Thyroid gland (tissue), 4 donors: ENCODE data around the gene RPS6KA1.

Experiments used
- CTCF ChIP-seq, 6 experiments: fragments of 200-600 bp in 3 of 6; fragments of 450-650 bp in 3 of 6; sonication (generic) in 3 of 6; IDR thresholded peaks; one replicate each; pipeline ENCODE4 v1.5.1; 2016 to 2019; ENCODE audit warnings: antibody characterized with exemption in 6 of 6, mild to moderate bottlenecking in 2 of 6, inconsistent platforms in 1 of 6, moderate library complexity in 1 of 6
- POLR2A ChIP-seq, 2 donors: fragments of 450-650 bp; IDR thresholded peaks; one replicate each; pipeline ENCODE4 v1.6.1; 2017; ENCODE audit warnings: antibody characterized with exemption in 2 of 2, mild to moderate bottlenecking in 2 of 2, moderate library complexity in 1 of 2

GRCh38 chr1:26516987-26517765 is 12.4 kb upstream of the RPS6KA1 start:
- TF ChIP-seq CTCF (IDR thresholded peaks at IDR 0.05) = no peak
- no peak for TF ChIP-seq POLR2A (IDR thresholded peaks at IDR 0.05)
